GM12864 (cell line): ENCODE results near the gene KRT27.

ENCODE experiments used
- DNase-seq: peaks from one replicate; pipeline ENCODE4 v3.0.0-alpha.2; 2011; ENCODE audit warnings: low read depth
- H3K4me3 ChIP-seq: 2 replicates; pipeline ENCODE4 v1.5.1; 2011; ENCODE audit warnings: mild to moderate bottlenecking, low read depth, low read length, control low read depth
- CTCF ChIP-seq: IDR thresholded peaks from 2 replicates; pipeline ENCODE4 v1.5.1; 2011; ENCODE audit warnings: low read depth, mild to moderate bottlenecking, moderate library complexity, low read length, control low read depth, inconsistent platforms; ENCODE audit errors: missing control alignments

The KRT27 gene

GRCh38 chr17:40822132-40822812, 39.9 kb upstream of the KRT27 start, which contains the start of gene KRT10:
Gene KRT10 (minus strand): TSS chr17:40822614. CDS start chr17:40822585, 29 bp downstream.
- no peak for TF ChIP-seq CTCF
- H3K4me3 ChIP-seq: no peak within 1 kb of the TSS
- no peak for DNase-seq

GRCh38 chr17:40821536-40821935, 39.2 kb upstream of the KRT27 start:
- TF ChIP-seq CTCF: no peak
- H3K4me3 ChIP-seq: no peak overlapping the region
- DNase-seq: no peak

GRCh38 chr17:40820228-40820838, 38.0 kb upstream of the KRT27 start:
- no peak overlapping the region for H3K4me3 ChIP-seq
- no peak for DNase-seq
- no peak for TF ChIP-seq CTCF

GRCh38 chr17:40819528-40820125, 37.3 kb upstream of the KRT27 start:
- H3K4me3 ChIP-seq: peak overlapping the region; percentile 50
- DNase-seq: no peak
- no peak for TF ChIP-seq CTCF

GRCh38 chr17:40818733-40819527, 36.6 kb upstream of the KRT27 start:
- DNase-seq: peak; percentile 22
- no peak for TF ChIP-seq CTCF
- H3K4me3 ChIP-seq: peak overlapping the region; percentile 71

GRCh38 chr17:40818343-40818732, 36.0 kb upstream of the KRT27 start:
- DNase-seq: no peak
- TF ChIP-seq CTCF: no peak
- peak overlapping the region; percentile 71 for H3K4me3 ChIP-seq
